Subcutaneous adipose tissue (tissue), 4 donors: ENCODE results near the gene MAGI2. TPM values are rescaled to one million over a fixed set of nuclear protein-coding genes. Genes with fewer than 3 reads are reported as not detected.

ENCODE experiments used
- total RNA-seq, 4 donors: library from RNA; depleted of rRNA; stranded (reverse); fragments of >200 nt; gene quantifications; one replicate each; pipeline ENCODE4 v1.1.0, GENCODE V29; 2016
- TF ChIP-seq, protein P1 (sequence below): fragments of 450-650 bp; IDR thresholded peaks from one replicate; pipeline ENCODE4 v1.5.1; 2016; ENCODE audit warnings: low read depth, mild to moderate bottlenecking, control low read depth, antibody characterized with exemption, moderate library complexity

Gene MAGI2
- total RNA-seq, 4 donors from 2014 or later, result 13.7 to 22.9 (median 17.7) TPM

DNA sequence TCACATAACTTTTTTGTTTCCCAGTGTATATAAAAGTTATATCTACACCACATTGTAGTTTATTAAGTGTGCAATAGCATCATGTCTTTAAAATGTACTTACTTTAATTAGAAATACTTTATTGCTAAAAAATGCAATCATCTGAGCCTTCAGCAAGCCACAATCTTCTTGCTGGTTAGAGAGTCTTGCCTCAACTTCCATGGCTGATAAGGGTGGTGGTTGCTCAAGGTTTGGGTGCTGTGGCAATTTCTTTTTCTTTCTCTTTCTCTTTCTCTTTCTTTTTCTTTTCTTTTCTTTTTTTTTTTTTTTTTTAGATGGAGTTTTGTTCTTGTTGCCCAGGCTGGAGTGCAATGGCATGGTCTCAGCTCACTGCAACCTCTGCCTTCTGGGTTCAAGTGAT, 360.0 kb downstream of the MAGI2 start:
- TF ChIP-seq, protein P1, sequence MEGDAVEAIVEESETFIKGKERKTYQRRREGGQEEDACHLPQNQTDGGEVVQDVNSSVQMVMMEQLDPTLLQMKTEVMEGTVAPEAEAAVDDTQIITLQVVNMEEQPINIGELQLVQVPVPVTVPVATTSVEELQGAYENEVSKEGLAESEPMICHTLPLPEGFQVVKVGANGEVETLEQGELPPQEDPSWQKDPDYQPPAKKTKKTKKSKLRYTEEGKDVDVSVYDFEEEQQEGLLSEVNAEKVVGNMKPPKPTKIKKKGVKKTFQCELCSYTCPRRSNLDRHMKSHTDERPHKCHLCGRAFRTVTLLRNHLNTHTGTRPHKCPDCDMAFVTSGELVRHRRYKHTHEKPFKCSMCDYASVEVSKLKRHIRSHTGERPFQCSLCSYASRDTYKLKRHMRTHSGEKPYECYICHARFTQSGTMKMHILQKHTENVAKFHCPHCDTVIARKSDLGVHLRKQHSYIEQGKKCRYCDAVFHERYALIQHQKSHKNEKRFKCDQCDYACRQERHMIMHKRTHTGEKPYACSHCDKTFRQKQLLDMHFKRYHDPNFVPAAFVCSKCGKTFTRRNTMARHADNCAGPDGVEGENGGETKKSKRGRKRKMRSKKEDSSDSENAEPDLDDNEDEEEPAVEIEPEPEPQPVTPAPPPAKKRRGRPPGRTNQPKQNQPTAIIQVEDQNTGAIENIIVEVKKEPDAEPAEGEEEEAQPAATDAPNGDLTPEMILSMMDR, result no peak

DNA sequence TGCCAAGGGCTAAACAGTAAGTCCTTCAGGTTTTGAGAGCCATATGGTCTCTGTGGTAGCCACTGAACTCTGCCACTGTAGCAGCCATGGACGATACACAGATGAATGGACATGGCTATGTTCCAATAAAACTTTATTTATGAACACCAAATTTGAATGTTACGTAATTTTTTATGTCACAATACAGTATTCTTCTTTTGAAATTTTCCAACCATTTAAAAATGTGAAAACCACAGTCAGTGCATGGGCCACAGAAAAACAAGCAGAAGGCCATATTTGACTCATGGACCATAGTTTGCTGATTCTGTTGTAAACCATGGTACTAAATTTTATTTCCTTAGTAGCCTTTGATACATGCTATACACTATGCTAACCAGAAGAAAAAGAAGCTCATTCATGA, 361.8 kb downstream of the MAGI2 start:
- TF ChIP-seq, protein P1, result no peak

DNA sequence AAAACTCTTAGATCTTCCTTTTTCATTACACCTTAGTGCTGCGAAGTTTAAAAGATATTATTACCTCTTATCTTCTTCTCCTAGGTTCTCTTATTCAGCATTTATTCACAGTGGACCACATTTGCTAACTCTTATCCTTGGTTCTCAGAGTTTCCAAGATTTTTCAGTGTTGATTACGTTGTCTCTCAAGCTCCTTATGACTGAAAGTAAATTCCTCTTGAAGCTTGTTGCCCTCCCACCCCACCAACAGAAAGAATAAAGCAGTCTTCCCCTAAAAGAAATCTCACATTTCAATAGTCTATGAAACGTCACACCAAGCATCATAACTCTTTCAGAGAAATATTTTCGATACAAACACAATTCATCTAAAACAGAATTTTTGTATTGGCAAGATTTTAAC, 362.5 kb downstream of the MAGI2 start:
- TF ChIP-seq, protein P1, result no peak

DNA sequence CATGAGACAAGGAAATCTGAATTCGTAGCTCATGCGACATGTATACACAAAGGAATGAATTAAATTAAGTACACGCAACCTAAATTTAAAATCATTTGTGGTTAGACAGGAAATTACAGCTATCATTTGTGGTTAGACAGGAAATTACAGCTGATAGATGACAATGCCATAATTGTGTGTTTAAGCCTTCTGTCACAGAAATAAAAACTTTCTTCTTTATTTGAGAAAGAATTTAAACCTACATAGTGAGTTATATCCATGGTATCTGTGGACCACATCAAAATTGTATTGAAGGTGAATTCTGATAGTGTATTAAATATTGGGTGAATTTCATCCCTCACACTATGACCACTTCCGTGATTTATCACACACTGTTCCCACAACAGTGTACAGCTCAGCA, 362.9 kb downstream of the MAGI2 start:
- TF ChIP-seq, protein P1, result no peak

DNA sequence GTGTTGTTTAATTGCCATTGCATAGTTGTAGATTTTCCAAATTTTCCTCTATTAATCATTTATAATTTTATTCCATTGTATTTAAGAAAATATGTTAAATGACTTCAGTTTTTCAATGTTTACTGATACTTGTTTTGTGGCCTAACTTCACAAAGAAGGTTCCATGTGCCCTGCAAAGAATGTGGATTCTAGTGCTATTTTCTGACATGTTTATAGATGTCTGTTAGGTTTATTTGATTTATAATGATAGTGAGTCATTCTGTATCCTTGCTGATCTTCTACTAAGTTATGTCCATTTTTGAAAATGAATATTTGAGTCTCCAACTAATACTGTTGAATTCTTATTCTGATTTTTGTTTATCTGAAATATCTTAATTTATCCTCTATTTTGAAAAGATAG, 369.0 kb downstream of the MAGI2 start:
- TF ChIP-seq, protein P1, result no peak

DNA sequence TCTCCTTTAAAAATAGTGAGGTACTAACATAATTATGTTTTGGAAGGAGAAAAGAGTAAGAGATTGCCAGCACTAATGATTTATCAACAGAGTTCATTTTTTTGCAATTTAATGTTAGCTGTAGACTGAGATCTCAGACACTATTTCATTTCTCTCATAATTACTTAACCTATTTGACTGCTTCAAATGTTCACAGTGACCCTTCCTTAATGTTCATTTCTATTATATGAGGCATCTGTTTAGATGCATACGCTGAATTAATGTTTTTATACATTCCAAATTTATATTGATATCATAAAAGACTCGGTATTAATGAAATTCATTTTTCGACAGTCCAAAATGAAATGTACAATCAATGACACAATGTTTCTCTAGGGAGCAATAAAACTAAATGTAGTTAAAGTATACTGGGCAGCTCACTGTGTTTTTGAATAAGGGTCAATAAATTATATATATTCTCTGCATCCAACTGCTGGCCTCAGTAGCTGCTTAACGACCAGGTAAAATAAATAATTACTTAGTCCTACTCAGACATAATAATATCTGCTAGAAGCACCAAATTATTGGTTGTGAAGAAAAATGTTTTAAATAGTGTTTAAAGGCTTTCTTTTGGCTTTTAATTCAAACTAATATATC, 373.4 kb downstream of the MAGI2 start:
- TF ChIP-seq, protein P1, result no peak

DNA sequence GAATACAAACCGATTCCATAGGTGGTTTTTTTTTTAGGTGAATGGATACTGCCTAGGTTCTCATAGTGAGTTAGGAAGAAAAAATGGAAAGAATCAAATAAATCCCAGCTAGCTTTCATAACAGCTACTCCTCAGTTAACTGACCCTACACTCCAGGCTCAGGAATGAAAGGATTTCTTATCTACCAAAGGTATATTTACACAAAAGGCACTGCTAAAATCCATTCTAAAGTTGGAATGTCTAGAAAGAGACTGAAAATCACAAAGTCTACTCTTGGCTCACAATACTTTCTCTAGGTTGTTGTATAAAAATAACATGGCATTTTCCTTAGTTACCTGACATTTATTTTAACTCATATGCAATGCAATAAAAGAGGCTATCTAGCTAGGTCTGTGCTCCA, 375.2 kb downstream of the MAGI2 start:
- TF ChIP-seq, protein P1, result no peak
